HG02943 (cell line): ENCODE results near the gene ADGRD1.
"Not testable (repeated sequence)": the region's sequence is repeated elsewhere in the genome, so short reads cannot be mapped to it uniquely, and the experiment has no call there.

Source experiments
- ATAC-seq: cut with Tn5 transposase; IDR thresholded peaks from one replicate; pipeline ENCODE4 v1.9.1; 2021; ENCODE audit warnings: mild to moderate bottlenecking, low read depth, moderate library complexity; ENCODE audit not compliant: unreplicated experiment

ADGRD1 gene

DNA sequence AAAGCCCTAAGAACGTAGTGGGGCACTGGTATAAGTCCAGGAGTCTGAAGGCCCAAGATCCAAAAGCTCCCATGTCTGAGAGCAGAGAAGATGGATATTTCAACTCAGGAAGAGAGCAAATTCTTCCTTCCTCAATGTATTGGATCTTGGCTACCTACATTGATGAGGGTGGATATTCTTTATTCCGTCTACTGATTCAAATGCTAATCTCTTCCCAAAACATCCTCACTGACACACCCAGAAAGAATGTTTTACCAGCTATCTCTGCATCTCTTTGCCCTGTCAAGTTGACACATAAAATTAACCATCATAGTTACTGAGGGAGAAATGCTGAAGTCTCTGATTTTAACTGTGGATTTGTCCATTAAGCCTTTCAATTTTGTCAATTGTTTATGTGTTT, 16.6 kb upstream of the ADGRD1 start:
- ATAC-seq = no peak

- not testable (repeated sequence) for ATAC-seq
Measured at GRCh38 chr12:130937546-130937945, 16.2 kb upstream of the ADGRD1 start.

DNA sequence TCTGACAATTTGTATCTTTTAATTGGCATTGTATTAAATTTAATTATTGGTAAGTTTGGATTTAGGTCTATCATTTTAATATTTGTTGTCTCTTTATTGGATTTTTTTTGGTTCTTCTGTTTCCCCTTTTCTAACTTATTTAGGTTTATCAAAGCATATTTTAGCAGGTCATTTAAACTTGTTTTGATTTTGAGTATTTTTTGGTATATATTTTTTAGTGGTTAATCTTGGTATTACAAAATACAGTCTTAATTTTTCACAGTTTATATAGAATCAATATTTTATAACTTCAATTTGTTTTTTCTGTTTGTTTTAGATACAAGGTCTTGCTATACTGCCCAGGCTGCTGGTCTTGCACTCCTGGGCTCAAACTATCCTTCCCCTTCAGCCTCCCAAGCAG, 15.5 kb upstream of the ADGRD1 start:
- no peak for ATAC-seq

- no peak for ATAC-seq
Measured at GRCh38 chr12:130944878-130945277, 8.8 kb upstream of the ADGRD1 start.

DNA sequence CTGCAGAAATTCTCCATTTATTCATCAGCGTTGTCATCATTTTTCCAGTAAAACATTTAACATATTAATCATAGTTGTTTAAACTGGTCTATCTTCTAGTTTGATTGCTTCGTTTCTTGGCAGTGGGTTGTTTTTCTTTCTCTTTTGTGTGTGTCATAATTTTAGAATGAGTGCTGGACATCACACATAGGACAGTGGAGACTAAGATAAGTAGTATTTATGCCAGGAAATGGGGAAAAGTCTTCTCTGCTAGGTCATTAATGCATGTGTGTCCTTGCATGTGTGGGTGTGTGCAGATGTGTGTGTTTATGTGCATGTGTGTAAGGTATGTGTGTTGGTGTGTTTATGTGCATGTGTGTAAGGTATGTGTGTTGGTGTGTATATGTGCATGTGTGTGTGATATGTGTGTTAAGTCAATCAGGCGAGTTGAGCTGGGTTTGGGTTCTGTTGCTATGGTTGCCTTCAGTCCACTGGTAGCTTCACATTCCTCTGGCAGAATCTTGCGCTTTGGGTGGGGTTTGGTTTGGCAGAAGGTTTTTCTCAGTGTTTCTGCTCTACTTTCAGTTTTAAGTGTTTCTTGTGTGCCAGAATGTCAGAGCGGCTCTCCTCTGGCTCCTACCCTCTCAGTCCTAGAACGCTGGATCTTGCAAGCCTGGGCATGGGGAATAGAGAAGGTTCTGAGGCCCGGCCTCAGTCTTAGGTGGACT, 7.8 kb upstream of the ADGRD1 start:
- ATAC-seq = no peak

DNA sequence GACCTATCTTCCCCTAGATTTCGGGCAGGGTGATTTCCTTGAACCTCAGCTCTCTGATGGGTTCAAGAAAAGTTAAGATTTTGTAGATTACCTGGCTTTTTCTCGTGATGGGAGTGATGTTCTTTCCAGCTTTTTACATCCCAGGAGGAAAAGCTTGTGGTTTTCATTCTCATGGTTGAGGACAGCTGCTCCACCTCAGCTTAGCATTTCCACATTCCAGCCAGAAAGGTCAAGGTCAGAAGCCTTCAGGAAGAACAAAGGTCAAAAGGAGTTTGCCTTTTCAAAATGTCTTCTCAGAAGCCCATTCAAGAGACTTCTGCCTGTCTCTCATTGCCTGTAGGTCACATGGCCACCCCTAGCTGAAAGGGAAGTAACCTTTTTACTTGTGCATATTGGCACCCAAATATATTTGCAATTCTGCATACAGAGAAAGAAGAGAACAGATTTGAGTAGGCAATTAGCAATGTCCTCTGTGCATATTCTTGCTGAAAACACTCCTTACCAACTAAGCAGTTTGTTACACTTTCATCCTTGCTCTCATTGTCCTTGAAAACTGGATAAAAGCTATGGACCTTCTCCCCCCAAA, 6.6 kb upstream of the ADGRD1 start:
- no peak for ATAC-seq

DNA sequence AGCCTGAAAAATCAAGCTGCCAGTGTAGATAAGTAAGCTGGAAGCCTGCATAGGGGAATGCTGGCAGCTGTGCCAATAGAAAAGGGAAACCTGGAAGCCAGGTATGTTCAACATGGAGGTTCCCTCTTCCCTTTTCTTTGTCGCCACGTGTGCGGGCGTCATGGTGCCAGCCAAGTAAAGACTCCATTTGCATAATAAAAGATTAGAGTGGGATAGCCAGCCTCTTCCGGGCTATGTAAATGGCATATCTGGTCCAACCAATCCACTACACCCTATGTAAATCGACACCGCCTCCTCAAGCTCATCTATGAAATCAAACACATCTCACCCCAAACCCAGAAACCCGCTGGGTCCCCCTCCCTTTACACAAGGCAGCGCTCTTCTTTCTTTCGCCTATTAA, 5.6 kb upstream of the ADGRD1 start:
- no peak for ATAC-seq

GRCh38 chr12:130948751-130949150, 5.0 kb upstream of the ADGRD1 start:
- ATAC-seq = no peak

- ATAC-seq = no peak
Measured at GRCh38 chr12:130949806-130950205, 3.9 kb upstream of the ADGRD1 start.

GRCh38 chr12:130951636-130952035, 2.1 kb upstream of the ADGRD1 start:
- no peak for ATAC-seq

DNA sequence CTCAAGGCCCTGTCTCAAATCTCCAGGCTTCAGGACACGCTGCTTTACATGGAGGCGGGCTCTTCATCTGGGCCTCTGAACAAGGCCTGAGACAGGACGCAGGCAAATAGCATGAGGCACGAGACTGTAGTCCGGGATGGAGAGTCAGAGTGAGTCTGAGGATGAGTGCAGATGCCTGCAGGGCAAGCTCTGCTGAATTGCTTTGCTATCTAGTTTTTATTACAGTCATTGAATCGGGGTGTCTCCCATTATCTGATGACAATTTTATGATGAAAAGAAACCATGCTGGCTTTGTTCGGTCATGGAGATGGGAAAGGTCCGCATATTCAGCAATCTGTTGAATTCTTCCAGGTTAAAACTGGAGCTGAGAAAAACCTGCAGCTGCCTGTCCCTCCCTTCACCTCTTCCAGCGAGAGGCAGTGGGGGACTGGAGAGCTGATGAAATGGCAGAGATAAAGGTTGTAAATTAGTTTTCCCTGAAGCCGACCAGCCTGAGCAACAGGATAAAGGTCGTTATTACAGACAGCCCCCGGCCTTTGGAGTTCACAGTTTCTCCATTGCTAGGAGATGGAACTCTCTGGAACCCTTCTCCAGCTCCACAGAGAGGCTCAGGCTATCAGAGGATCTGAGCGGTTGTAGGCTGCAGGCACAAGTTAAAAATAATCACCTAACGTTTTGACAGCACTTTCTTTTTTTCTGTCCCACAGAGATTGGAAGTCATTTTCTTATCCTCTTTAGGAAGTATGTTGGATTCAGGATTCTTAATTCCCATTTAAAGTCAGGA, 1.3 kb upstream of the ADGRD1 start:
- ATAC-seq = no peak

- ATAC-seq = no peak
Measured at GRCh38 chr12:130954544-130954831, 781 bp downstream of the ADGRD1 start.

- no peak for ATAC-seq
Measured at GRCh38 chr12:130955238-130955816, 1.6 kb downstream of the ADGRD1 start.

DNA sequence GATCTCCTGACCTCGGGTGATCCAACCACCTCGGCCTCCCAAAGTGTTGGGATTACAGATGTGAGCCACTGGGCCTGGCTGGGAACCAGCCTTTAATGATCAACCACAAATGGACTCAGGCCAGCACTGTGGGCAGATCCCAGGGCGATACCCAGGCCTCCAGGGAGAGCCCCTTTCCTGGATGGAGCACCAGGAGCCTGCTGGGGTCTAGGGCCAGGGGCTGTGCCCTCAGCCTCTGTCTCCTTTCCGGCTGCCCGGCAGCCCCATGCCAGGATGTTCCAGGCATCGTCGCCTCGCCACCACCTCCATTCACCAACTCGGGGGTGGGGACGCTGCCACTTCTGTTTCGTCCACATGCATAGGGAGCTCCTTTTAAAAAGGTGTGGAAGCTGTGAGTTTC, 2.3 kb downstream of the ADGRD1 start:
- ATAC-seq = no peak

DNA sequence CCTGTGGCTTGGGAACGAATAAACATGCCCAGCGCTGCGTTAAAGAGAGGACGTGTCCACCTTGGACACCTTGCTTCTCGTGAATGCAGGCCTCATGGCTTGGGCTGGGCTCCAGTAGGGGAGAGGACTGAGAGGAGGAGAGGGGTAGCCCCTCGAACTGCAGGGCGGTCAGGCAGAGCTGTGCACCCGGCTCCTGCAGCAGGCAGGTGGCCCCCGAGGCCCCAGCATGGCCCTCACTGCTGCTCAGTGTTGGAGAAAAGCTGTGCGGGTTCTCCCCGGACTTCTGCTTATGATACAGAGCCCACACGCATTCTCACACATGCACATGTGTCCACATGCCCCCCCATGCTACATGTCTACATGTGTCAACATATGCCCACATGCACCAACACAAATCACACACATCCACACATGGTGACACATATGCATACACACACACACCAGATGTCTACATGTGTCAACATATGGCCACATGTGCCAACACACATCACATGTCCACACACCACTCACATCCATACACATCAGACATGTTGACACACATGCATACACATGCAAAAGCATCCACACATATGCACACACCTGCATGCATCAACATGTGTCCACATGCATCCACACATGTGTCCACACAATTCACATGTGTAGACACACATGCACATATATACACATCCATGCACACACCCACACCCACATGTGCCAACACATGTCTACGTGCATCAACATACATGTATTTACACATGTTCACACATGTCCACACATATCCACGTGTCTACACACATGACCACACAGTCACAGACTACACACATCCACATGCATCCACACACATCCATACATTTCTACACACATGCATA, 3.0 kb downstream of the ADGRD1 start:
- no peak for ATAC-seq

DNA sequence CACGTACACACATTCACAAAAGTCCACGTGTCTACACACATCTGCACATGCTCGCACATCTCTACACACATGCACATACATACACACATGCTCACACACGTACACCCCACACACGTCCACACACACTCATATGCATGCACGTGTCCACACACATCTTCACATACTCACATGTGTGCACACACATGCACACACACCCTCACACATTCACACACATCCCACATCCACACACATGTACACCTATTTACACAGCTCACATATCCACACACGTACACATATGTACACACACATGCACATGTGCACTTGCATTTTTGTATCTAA, 3.6 kb downstream of the ADGRD1 start:
- no peak for ATAC-seq

GRCh38 chr12:130958557-130959140, 4.9 kb downstream of the ADGRD1 start:
- ATAC-seq = no peak

GRCh38 chr12:130959632-130960031, 5.9 kb downstream of the ADGRD1 start:
- no peak for ATAC-seq

- no peak for ATAC-seq
Measured at GRCh38 chr12:130960058-130960457, 6.4 kb downstream of the ADGRD1 start.

GRCh38 chr12:130960787-130961186, 7.1 kb downstream of the ADGRD1 start:
- no peak for ATAC-seq
